Neural cell (in vitro differentiated cells): ENCODE data around the gene OR2J1.

Experiments
- EP300 ChIP-seq: fragments of 450-650 bp; conservative IDR thresholded peaks from 2 replicates; pipeline ENCODE4 v1.6.1; 2014; ENCODE audit warnings: antibody characterized with exemption, mild to moderate bottlenecking, moderate library complexity; ENCODE audit not compliant: poor library complexity, severe bottlenecking
- EZH2 ChIP-seq: fragments of 200-600, 300-800 bp; shearing (Covaris generic), sonication (generic); IDR thresholded peaks from 2 replicates; pipeline ENCODE4 v1.6.1; 2014; ENCODE audit warnings: antibody characterized with exemption, low read length, borderline replicate concordance, mild to moderate bottlenecking; ENCODE audit not compliant: insufficient read depth, poor library complexity, severe bottlenecking
- MXI1 ChIP-seq: fragments of 450-650 bp; conservative IDR thresholded peaks from 2 replicates; pipeline ENCODE4 v1.6.1; 2014; ENCODE audit warnings: antibody characterized with exemption, mild to moderate bottlenecking; ENCODE audit not compliant: poor library complexity, severe bottlenecking
- POLR2AphosphoS5 ChIP-seq: IDR thresholded peaks from 2 replicates; pipeline ENCODE4 v1.6.1; 2012
- RAD21 ChIP-seq: fragments of 450-650 bp; conservative IDR thresholded peaks from 2 replicates; pipeline ENCODE4 v1.6.1; 2014; ENCODE audit warnings: antibody characterized with exemption, mild to moderate bottlenecking, moderate library complexity
- REST ChIP-seq: IDR thresholded peaks from 2 replicates; pipeline ENCODE4 v1.6.1; 2012; ENCODE audit warnings: borderline replicate concordance
- TAF1 ChIP-seq: IDR thresholded peaks from 2 replicates; pipeline ENCODE4 v1.6.1; 2012; ENCODE audit warnings: low read depth
- TF ChIP-seq, protein P1 (sequence below): fragments of 450-650 bp; IDR thresholded peaks from 2 replicates; pipeline ENCODE4 v1.5.1; 2014; ENCODE audit warnings: antibody characterized with exemption, mild to moderate bottlenecking, moderate library complexity; ENCODE audit not compliant: poor library complexity, severe bottlenecking

DNA sequence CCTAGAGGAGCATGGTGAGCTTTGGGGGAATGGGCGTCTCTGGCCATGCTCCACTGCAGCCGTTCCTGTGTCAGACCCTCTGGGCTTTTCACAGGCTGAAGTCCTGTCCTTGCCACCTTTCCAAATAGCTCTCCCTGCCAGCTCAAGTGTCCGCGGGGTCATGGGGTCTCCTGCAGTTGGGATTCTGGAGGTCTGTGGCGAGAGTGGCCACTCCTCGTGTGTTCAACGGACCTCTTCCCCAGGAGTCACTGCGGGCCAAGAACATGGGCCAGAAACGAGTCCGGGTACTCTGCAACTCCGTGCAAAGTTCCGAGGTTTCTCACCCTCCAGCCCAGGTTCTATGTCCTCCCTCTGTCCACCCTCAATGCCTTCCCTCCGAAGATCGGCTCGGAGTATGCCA lies 16.8 kb upstream of the OR2J1 start:
- TF ChIP-seq EZH2 (no peak), MXI1 (no peak), REST (no peak), TAF1 (no peak), EP300 (no peak), POLR2AphosphoS5 (no peak), RAD21 (no peak)
- TF ChIP-seq, protein P1, sequence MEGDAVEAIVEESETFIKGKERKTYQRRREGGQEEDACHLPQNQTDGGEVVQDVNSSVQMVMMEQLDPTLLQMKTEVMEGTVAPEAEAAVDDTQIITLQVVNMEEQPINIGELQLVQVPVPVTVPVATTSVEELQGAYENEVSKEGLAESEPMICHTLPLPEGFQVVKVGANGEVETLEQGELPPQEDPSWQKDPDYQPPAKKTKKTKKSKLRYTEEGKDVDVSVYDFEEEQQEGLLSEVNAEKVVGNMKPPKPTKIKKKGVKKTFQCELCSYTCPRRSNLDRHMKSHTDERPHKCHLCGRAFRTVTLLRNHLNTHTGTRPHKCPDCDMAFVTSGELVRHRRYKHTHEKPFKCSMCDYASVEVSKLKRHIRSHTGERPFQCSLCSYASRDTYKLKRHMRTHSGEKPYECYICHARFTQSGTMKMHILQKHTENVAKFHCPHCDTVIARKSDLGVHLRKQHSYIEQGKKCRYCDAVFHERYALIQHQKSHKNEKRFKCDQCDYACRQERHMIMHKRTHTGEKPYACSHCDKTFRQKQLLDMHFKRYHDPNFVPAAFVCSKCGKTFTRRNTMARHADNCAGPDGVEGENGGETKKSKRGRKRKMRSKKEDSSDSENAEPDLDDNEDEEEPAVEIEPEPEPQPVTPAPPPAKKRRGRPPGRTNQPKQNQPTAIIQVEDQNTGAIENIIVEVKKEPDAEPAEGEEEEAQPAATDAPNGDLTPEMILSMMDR: no peak
